ENCODE data around the gene RIMBP3C.

DNA sequence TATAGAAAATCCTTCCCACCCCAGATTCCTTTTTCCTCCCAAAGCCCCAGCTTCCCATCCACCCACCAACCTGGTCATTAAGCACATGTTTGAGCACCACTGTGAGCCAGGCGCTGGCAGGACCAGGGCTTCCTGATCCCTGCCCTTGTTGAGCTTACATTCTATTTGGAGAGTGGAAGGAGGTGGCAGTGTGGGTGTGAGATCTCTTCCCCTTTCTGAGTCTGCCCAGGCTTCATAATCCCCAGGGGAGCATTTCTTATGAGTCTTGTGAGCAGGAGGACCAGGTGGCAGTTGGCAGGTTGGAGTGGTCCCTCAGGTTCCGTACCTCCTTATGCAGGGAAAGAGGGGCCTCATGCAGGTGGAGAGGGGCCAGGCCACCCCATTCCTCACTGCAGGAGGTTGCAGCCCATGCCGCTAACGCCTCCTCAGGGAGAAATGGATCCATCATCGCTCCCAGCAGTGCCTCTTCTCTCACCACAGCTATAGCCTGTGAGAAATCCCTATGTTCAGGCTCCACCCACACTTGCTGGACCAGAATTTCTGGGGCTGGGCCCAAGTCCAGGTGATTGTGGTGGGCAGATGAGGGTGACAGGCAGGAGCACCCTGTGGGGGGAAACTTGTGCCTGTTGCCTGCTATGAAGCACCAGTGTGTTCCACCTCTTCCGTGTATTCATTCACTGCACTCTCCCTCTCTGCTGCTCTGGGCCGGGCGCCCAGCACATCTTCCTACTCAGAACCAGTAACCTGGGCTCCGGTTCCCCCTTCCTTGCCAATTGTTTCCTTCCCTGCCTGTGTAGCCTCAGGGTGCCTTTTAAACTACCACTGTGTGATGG, 39.8 kb upstream of the RIMBP3C start:
- TF ChIP-seq, protein P1, sequence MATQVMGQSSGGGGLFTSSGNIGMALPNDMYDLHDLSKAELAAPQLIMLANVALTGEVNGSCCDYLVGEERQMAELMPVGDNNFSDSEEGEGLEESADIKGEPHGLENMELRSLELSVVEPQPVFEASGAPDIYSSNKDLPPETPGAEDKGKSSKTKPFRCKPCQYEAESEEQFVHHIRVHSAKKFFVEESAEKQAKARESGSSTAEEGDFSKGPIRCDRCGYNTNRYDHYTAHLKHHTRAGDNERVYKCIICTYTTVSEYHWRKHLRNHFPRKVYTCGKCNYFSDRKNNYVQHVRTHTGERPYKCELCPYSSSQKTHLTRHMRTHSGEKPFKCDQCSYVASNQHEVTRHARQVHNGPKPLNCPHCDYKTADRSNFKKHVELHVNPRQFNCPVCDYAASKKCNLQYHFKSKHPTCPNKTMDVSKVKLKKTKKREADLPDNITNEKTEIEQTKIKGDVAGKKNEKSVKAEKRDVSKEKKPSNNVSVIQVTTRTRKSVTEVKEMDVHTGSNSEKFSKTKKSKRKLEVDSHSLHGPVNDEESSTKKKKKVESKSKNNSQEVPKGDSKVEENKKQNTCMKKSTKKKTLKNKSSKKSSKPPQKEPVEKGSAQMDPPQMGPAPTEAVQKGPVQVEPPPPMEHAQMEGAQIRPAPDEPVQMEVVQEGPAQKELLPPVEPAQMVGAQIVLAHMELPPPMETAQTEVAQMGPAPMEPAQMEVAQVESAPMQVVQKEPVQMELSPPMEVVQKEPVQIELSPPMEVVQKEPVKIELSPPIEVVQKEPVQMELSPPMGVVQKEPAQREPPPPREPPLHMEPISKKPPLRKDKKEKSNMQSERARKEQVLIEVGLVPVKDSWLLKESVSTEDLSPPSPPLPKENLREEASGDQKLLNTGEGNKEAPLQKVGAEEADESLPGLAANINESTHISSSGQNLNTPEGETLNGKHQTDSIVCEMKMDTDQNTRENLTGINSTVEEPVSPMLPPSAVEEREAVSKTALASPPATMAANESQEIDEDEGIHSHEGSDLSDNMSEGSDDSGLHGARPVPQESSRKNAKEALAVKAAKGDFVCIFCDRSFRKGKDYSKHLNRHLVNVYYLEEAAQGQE (IDR thresholded peaks at IDR 0.05; ENCODE audit: low read depth, low read length): no peak
- TF ChIP-seq, protein P2, sequence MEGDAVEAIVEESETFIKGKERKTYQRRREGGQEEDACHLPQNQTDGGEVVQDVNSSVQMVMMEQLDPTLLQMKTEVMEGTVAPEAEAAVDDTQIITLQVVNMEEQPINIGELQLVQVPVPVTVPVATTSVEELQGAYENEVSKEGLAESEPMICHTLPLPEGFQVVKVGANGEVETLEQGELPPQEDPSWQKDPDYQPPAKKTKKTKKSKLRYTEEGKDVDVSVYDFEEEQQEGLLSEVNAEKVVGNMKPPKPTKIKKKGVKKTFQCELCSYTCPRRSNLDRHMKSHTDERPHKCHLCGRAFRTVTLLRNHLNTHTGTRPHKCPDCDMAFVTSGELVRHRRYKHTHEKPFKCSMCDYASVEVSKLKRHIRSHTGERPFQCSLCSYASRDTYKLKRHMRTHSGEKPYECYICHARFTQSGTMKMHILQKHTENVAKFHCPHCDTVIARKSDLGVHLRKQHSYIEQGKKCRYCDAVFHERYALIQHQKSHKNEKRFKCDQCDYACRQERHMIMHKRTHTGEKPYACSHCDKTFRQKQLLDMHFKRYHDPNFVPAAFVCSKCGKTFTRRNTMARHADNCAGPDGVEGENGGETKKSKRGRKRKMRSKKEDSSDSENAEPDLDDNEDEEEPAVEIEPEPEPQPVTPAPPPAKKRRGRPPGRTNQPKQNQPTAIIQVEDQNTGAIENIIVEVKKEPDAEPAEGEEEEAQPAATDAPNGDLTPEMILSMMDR (IDR thresholded peaks at IDR 0.05): no peak
- TF ChIP-seq MXI1 (IDR thresholded peaks at IDR 0.05; ENCODE audit: low read depth, low read length): no peak
- TF ChIP-seq RCOR1 (IDR thresholded peaks at IDR 0.05; ENCODE audit: low read length): no peak
- TF ChIP-seq, protein P3, sequence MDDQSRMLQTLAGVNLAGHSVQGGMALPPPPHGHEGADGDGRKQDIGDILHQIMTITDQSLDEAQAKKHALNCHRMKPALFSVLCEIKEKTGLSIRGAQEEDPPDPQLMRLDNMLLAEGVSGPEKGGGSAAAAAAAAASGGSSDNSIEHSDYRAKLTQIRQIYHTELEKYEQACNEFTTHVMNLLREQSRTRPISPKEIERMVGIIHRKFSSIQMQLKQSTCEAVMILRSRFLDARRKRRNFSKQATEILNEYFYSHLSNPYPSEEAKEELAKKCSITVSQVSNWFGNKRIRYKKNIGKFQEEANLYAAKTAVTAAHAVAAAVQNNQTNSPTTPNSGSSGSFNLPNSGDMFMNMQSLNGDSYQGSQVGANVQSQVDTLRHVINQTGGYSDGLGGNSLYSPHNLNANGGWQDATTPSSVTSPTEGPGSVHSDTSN (IDR thresholded peaks at IDR 0.05): no peak
- TF ChIP-seq RAD21 (IDR thresholded peaks at IDR 0.05; ENCODE audit: low read length): no peak
- TF ChIP-seq EP300 (IDR thresholded peaks at IDR 0.05; ENCODE audit: borderline replicate concordance in 1 of 2, low read depth in 1 of 2, low read length in 1 of 2): no peak
- no peak for TF ChIP-seq YY1 (IDR thresholded peaks at IDR 0.05; ENCODE audit: low read depth)
- TF ChIP-seq TCF12 (IDR thresholded peaks at IDR 0.05): no peak
- no peak for TF ChIP-seq TAF1 (IDR thresholded peaks at IDR 0.05; ENCODE audit: borderline replicate concordance, low read depth, low read length)
